ENCODE data around the gene MBTPS1. TPM values are rescaled to one million over a fixed set of nuclear protein-coding genes. Genes with fewer than 3 reads are reported as not detected.
A peak's percentile ranks its signal among the peaks of the same experiment; 100 is the strongest.

Gene MBTPS1
- polyA plus RNA-seq, 2 of the 4 experiments (the other 2 are of a cell fraction): 50.3 to 88.4 TPM

GRCh38 chr16:84043486-84044117, 73.1 kb downstream of the MBTPS1 start:
- DNase-seq (ENCODE audit: low read depth in 1 of 2, low spot score in 1 of 2): no peak
- CTCF ChIA-PET: interaction anchor here (1.1 to 11.3 kb wide), 8 partner anchors 10 to 218 kb away, joined by 4 to 87 read pairs (median 10); no protein-coding TSS in a partner anchor
- POLR2A ChIA-PET: no interaction called here
- Histone ChIP-seq H3K27ac (no peak overlapping the region), H3K4me1 (no peaks in the 10 kb centered on the region), H3K4me3 (no peak overlapping the region), H3K4me2 (no peak overlapping the region), H3K9me3 (no peaks in the 10 kb centered on the region)
- no peak for FAIRE-seq
- peak in 1 of 2 experiments; percentile 15; a peak in 3 of 6 replicates for ATAC-seq
- WGBS (ENCODE audit: missing lambda C conversion rate): 90% methylated on average over 17 of the region's 18 CpGs
- no peak for TF ChIP-seq RNF2 (IDR thresholded peaks at IDR 0.05; ENCODE audit: borderline replicate concordance, low read depth)
- no peak for TF ChIP-seq JUN (IDR thresholded peaks at IDR 0.05)
- no peak for TF ChIP-seq BCL3 (IDR thresholded peaks at IDR 0.05)
- TF ChIP-seq POLR2AphosphoS2 (conservative IDR thresholded peaks at IDR 0.05; ENCODE audit: low read length): no peak
- TF ChIP-seq HES2 (IDR thresholded peaks at IDR 0.05): no peak
- TF ChIP-seq CEBPB (IDR thresholded peaks at IDR 0.05): no peak
- TF ChIP-seq HOXA7 (CRISPR knock-in tag; IDR thresholded peaks at IDR 0.05): no peak
- TF ChIP-seq RARB (CRISPR knock-in tag; IDR thresholded peaks at IDR 0.05): no peak
- TF ChIP-seq GATA3 (IDR thresholded peaks at IDR 0.05; ENCODE audit: borderline replicate concordance): no peak
- TF ChIP-seq MYC (IDR thresholded peaks at IDR 0.05; ENCODE audit: borderline replicate concordance, low read length): no peak
- no peak for TF ChIP-seq HOXB13 (CRISPR knock-in tag; IDR thresholded peaks at IDR 0.05; ENCODE audit: low read depth)
- no peak for TF ChIP-seq FOSL2 (IDR thresholded peaks at IDR 0.05)
- no peak for TF ChIP-seq FOSL2 (CRISPR knock-in tag; IDR thresholded peaks at IDR 0.05)
- TF ChIP-seq KDM5A (IDR thresholded peaks at IDR 0.05): no peak

GRCh38 chr16:84042879-84043485, 73.8 kb downstream of the MBTPS1 start:
- H3K9me3 ChIP-seq: no peaks in the 10 kb centered on the region
- no peaks in the 10 kb centered on the region for H3K4me1 ChIP-seq
- ChIA-PET POLR2A (no interaction called here), CTCF (interaction anchor here (0.7 to 11.3 kb wide), 8 partner anchors 12 to 218 kb away, joined by 3 to 87 read pairs (median 10); no protein-coding TSS in a partner anchor)
- ATAC-seq (no peak), FAIRE-seq (no peak), DNase-seq (ENCODE audit: low read depth in 1 of 2, low spot score in 1 of 2) (no peak)
- TF ChIP-seq GATA3 (IDR thresholded peaks at IDR 0.05; ENCODE audit: borderline replicate concordance) (no peak), KDM1A (IDR thresholded peaks at IDR 0.05; ENCODE audit: low read depth) (no peak), PBX3 (IDR thresholded peaks at IDR 0.05) (no peak), ZC3H11A (IDR thresholded peaks at IDR 0.05) (no peak), RCOR1 (IDR thresholded peaks at IDR 0.05; ENCODE audit: low read depth, low read length) (no peak), TFCP2L1 (CRISPR knock-in tag; IDR thresholded peaks at IDR 0.05) (no peak), TP53 (CRISPR knock-in tag; IDR thresholded peaks at IDR 0.05) (no peak), ATOH8 (CRISPR knock-in tag; IDR thresholded peaks at IDR 0.05; ENCODE audit: low read depth) (no peak), HOXB5 (CRISPR knock-in tag; IDR thresholded peaks at IDR 0.05) (no peak), CEBPB (IDR thresholded peaks at IDR 0.05) (no peak), HEYL (CRISPR knock-in tag; IDR thresholded peaks at IDR 0.05) (no peak), MAFK (IDR thresholded peaks at IDR 0.05; ENCODE audit: partially characterized antibody) (no peak), POLR2A (IDR thresholded peaks at IDR 0.05; ENCODE audit: low read length) (no peak), REST (IDR thresholded peaks at IDR 0.05) (no peak), BCL3 (IDR thresholded peaks at IDR 0.05) (no peak)
- no peak overlapping the region for H3K4me2 ChIP-seq
- H3K27ac ChIP-seq: no peak overlapping the region
- 77% methylated on average over 21 of the region's 22 CpGs for WGBS (ENCODE audit: missing lambda C conversion rate)
- H3K4me3 ChIP-seq: no peak overlapping the region
